T47D (cell line): ENCODE data around the gene MYOZ2.

ENCODE experiments used
- DNase-seq, 2 experiments: peaks; one replicate each; pipeline versions ENCODE4 v3.0.0 to v3.0.0-alpha.2; 2011 to 2012; ENCODE audit warnings: low read depth in 1 of 2, low spot score in 1 of 2
- JUND ChIP-seq: IDR thresholded peaks from 2 replicates; pipeline ENCODE4 v1.6.1; 2012; ENCODE audit warnings: low read depth
- in situ Hi-C: cut with HindIII; loops from 2 replicates; pipeline ENCODE4 v1.10.0; 2016; ENCODE audit warnings: low sequenced_read_pairs, low pct_unique_long_range_greater_than_20kb

Gene MYOZ2

GRCh38 chr4:119135721-119136121, at the start of gene MYOZ2:
Gene MYOZ2, plus strand, starts transcription at chr4:119135832. Its CDS starts 694 bp downstream, at chr4:119136526.
- DNase-seq = no peak
- in situ Hi-C loops = no loop called here
- TF ChIP-seq JUND = no peak

- in situ Hi-C loops = no loop called here
- DNase-seq = no peak
- no peak for TF ChIP-seq JUND
Observed at GRCh38 chr4:119087121-119087520, 48.5 kb upstream of the MYOZ2 start.

GRCh38 chr4:119087656-119088055, 48.0 kb upstream of the MYOZ2 start:
- TF ChIP-seq JUND = no peak
- in situ Hi-C loops = no loop called here
- DNase-seq = no peak

GRCh38 chr4:119093042-119093827, 42.4 kb upstream of the MYOZ2 start:
- in situ Hi-C loops = no loop called here
- no peak for TF ChIP-seq JUND
- DNase-seq = peak in 1 of 2 experiments; percentile 82

- DNase-seq = no peak
- TF ChIP-seq JUND = no peak
- in situ Hi-C loops = no loop called here
Observed at GRCh38 chr4:119097282-119097900, 38.2 kb upstream of the MYOZ2 start.

- in situ Hi-C loops = no loop called here
- no peak for DNase-seq
- no peak for TF ChIP-seq JUND
Observed at GRCh38 chr4:119098306-119098705, 37.3 kb upstream of the MYOZ2 start.

- in situ Hi-C loops = no loop called here
- TF ChIP-seq JUND = no peak
- DNase-seq = no peak
Observed at GRCh38 chr4:119099227-119099810, 36.3 kb upstream of the MYOZ2 start.

- TF ChIP-seq JUND = no peak
- in situ Hi-C loops = no loop called here
- no peak for DNase-seq
Observed at GRCh38 chr4:119100655-119101054, 35.0 kb upstream of the MYOZ2 start.

- peak; percentile 45; the same call in 1 of the 2 replicates for TF ChIP-seq JUND
- DNase-seq = peak in 1 of 2 experiments; percentile 65
- in situ Hi-C loops = no loop called here
Observed at GRCh38 chr4:119103263-119103662, 32.4 kb upstream of the MYOZ2 start.

GRCh38 chr4:119104644-119105273, 30.9 kb upstream of the MYOZ2 start:
- no peak for TF ChIP-seq JUND
- in situ Hi-C loops = no loop called here
- DNase-seq = no peak

GRCh38 chr4:119105605-119106004, 30.0 kb upstream of the MYOZ2 start:
- DNase-seq = no peak
- no peak for TF ChIP-seq JUND
- in situ Hi-C loops = no loop called here

GRCh38 chr4:119106036-119107000, 29.3 kb upstream of the MYOZ2 start:
- no peak for TF ChIP-seq JUND
- in situ Hi-C loops = no loop called here
- peak in 1 of 2 experiments; percentile 76 for DNase-seq
